Measurements from ENCODE around the gene SCN4A. TPM values are rescaled to one million over a fixed set of nuclear protein-coding genes. Genes with fewer than 3 reads are reported as not detected.
A peak's percentile ranks its signal among the peaks of the same experiment; 100 is the strongest.

The SCN4A gene
- total RNA-seq, 1 donor from 2014 or later, result 0.43 TPM

GRCh38 chr17:63939884-63940283 lies 32.8 kb downstream of the SCN4A start:
- H3K36me3 ChIP-seq (ENCODE audit: insufficient read depth, low read length), result no peaks in the 10 kb centered on the region
- Mint-ChIP-seq H3K4me3 (ENCODE audit: unreplicated experiment) (no peak overlapping the region), H3K27me3 (ENCODE audit: low read depth, unreplicated experiment) (peaks cover 23% of the 10 kb centered on the region), H3K4me1 (ENCODE audit: low read depth, unreplicated experiment) (no peaks in the 10 kb centered on the region), H3K36me3 (ENCODE audit: low read depth, unreplicated experiment) (no peaks in the 10 kb centered on the region), H3K27ac (ENCODE audit: unreplicated experiment) (no peak overlapping the region), H3K9me3 (ENCODE audit: unreplicated experiment) (peaks cover 3% of the 10 kb centered on the region)
- FAIRE-seq (no peak), DNase-seq (ENCODE audit: low read depth) (no peak)
- no peaks in the 10 kb centered on the region for H4K20me1 ChIP-seq (ENCODE audit: insufficient read depth, low read length)
- no peak overlapping the region for H3K4me2 ChIP-seq (ENCODE audit: low read length)
- H3K27ac ChIP-seq (ENCODE audit: low read depth, low read length), result no peak overlapping the region
- H3K4me3 ChIP-seq (ENCODE audit: insufficient read depth, low read depth, low read length), result no peak overlapping the region
- no peaks in the 10 kb centered on the region for H3K9me3 ChIP-seq (ENCODE audit: insufficient read depth, low read depth, low read length)
- H2AFZ ChIP-seq (ENCODE audit: low read depth, low read length), result no peak overlapping the region
- peaks cover 5% of the 10 kb centered on the region for H3K27me3 ChIP-seq (ENCODE audit: insufficient read depth, low read length)
- no peaks in the 10 kb centered on the region for H3K4me1 ChIP-seq (ENCODE audit: insufficient read depth, low read length)
- no peak overlapping the region for H3K9ac ChIP-seq (ENCODE audit: low read length)
- H3K79me2 ChIP-seq (ENCODE audit: insufficient read depth, low read length), result no peaks in the 10 kb centered on the region
- no peak for TF ChIP-seq EZH2 (IDR thresholded peaks at IDR 0.05; ENCODE audit: insufficient read depth, low read length)
- TF ChIP-seq CTCF (IDR thresholded peaks at IDR 0.05; ENCODE audit: insufficient read depth, low read depth, low read length), result no peak

GRCh38 chr17:63939401-63939800 lies 33.3 kb downstream of the SCN4A start:
- no peak for TF ChIP-seq CTCF (IDR thresholded peaks at IDR 0.05; ENCODE audit: insufficient read depth, low read depth, low read length)
- TF ChIP-seq EZH2 (IDR thresholded peaks at IDR 0.05; ENCODE audit: insufficient read depth, low read length), result no peak
- no peak overlapping the region for H3K27ac ChIP-seq (ENCODE audit: low read depth, low read length)
- DNase-seq (ENCODE audit: low read depth) (no peak), FAIRE-seq (no peak)
- no peak overlapping the region for H3K4me3 Mint-ChIP-seq (ENCODE audit: unreplicated experiment)
- H3K4me1 Mint-ChIP-seq (ENCODE audit: low read depth, unreplicated experiment), result no peaks in the 10 kb centered on the region
- H3K9me3 ChIP-seq (ENCODE audit: insufficient read depth, low read depth, low read length), result no peaks in the 10 kb centered on the region
- peaks cover 3% of the 10 kb centered on the region for H3K9me3 Mint-ChIP-seq (ENCODE audit: unreplicated experiment)
- H3K79me2 ChIP-seq (ENCODE audit: insufficient read depth, low read length), result no peaks in the 10 kb centered on the region
- no peaks in the 10 kb centered on the region for H4K20me1 ChIP-seq (ENCODE audit: insufficient read depth, low read length)
- peak overlapping the region; percentile 61 for H3K27ac Mint-ChIP-seq (ENCODE audit: unreplicated experiment)
- H3K4me3 ChIP-seq (ENCODE audit: insufficient read depth, low read depth, low read length), result no peak overlapping the region
- peaks cover 23% of the 10 kb centered on the region for H3K27me3 Mint-ChIP-seq (ENCODE audit: low read depth, unreplicated experiment)
- no peaks in the 10 kb centered on the region for H3K36me3 Mint-ChIP-seq (ENCODE audit: low read depth, unreplicated experiment)
- H3K9ac ChIP-seq (ENCODE audit: low read length), result no peak overlapping the region
- H3K36me3 ChIP-seq (ENCODE audit: insufficient read depth, low read length), result no peaks in the 10 kb centered on the region
- H2AFZ ChIP-seq (ENCODE audit: low read depth, low read length), result no peak overlapping the region
- no peaks in the 10 kb centered on the region for H3K4me1 ChIP-seq (ENCODE audit: insufficient read depth, low read length)
- H3K27me3 ChIP-seq (ENCODE audit: insufficient read depth, low read length), result peaks cover 5% of the 10 kb centered on the region
- no peak overlapping the region for H3K4me2 ChIP-seq (ENCODE audit: low read length)

- no peak overlapping the region for H3K27ac ChIP-seq (ENCODE audit: low read depth, low read length)
- no peak overlapping the region for H3K4me2 ChIP-seq (ENCODE audit: low read length)
- no peak overlapping the region for H3K4me3 ChIP-seq (ENCODE audit: insufficient read depth, low read depth, low read length)
- no peaks in the 10 kb centered on the region for H3K4me1 ChIP-seq (ENCODE audit: insufficient read depth, low read length)
- no peak overlapping the region for H3K27ac Mint-ChIP-seq (ENCODE audit: unreplicated experiment)
- H3K9me3 ChIP-seq (ENCODE audit: insufficient read depth, low read depth, low read length), result no peaks in the 10 kb centered on the region
- H3K79me2 ChIP-seq (ENCODE audit: insufficient read depth, low read length), result no peaks in the 10 kb centered on the region
- peaks cover 5% of the 10 kb centered on the region for H3K27me3 ChIP-seq (ENCODE audit: insufficient read depth, low read length)
- peaks cover 29% of the 10 kb centered on the region for H3K27me3 Mint-ChIP-seq (ENCODE audit: low read depth, unreplicated experiment)
- no peak for DNase-seq (ENCODE audit: low read depth)
- TF ChIP-seq CTCF (IDR thresholded peaks at IDR 0.05; ENCODE audit: insufficient read depth, low read depth, low read length) (no peak), EZH2 (IDR thresholded peaks at IDR 0.05; ENCODE audit: insufficient read depth, low read length) (no peak)
- no peaks in the 10 kb centered on the region for H3K36me3 ChIP-seq (ENCODE audit: insufficient read depth, low read length)
- H3K4me1 Mint-ChIP-seq (ENCODE audit: low read depth, unreplicated experiment), result no peaks in the 10 kb centered on the region
- H3K9ac ChIP-seq (ENCODE audit: low read length), result no peak overlapping the region
- H3K4me3 Mint-ChIP-seq (ENCODE audit: unreplicated experiment), result no peak overlapping the region
- no peak for FAIRE-seq
- H3K9me3 Mint-ChIP-seq (ENCODE audit: unreplicated experiment), result peaks cover 2% of the 10 kb centered on the region
- H4K20me1 ChIP-seq (ENCODE audit: insufficient read depth, low read length), result no peaks in the 10 kb centered on the region
- H2AFZ ChIP-seq (ENCODE audit: low read depth, low read length), result no peak overlapping the region
- no peaks in the 10 kb centered on the region for H3K36me3 Mint-ChIP-seq (ENCODE audit: low read depth, unreplicated experiment)
Measured at GRCh38 chr17:63937920-63938319, 34.8 kb downstream of the SCN4A start.

Data from astrocyte (in vitro differentiated cells and primary cell).